ENCODE results near the gene SH3RF3.

SH3RF3 gene

DNA sequence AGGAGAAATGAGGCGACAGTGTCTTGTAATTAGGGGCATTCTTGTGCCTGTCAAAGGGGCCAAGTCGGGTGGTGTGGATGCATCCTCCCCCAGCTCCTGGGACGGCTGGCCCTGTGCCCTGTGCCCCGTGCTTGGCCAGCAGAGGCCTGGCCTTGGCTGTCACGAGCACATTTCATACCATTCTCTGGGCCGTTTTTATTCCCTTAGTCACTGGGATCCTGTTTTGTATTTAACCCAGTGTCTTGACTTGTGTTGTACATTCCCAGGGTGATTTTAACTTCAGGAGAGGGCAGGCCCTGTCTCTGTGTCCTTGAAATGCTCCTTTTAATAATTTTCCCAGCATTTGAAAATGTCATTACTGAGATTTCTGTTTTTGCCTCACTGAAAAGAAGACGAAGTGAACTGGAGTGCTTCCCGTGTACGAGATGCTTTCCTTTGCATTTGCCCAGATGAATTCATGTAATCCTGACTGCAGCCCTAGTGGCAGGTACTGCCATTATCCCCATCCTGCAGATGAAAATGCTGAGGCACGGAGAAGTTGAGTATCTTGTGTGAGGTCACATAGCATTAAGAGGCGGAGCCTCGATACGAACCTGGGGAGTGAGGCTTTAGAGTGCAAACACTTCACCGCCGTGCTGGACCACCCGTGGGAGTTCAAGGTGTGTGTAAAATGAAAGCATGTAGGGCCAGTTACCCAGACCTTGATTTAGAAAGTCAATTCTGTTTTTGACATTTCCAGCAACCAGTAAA is 57.0 kb downstream of the SH3RF3 start:
- DNase-seq = no peak

DNA sequence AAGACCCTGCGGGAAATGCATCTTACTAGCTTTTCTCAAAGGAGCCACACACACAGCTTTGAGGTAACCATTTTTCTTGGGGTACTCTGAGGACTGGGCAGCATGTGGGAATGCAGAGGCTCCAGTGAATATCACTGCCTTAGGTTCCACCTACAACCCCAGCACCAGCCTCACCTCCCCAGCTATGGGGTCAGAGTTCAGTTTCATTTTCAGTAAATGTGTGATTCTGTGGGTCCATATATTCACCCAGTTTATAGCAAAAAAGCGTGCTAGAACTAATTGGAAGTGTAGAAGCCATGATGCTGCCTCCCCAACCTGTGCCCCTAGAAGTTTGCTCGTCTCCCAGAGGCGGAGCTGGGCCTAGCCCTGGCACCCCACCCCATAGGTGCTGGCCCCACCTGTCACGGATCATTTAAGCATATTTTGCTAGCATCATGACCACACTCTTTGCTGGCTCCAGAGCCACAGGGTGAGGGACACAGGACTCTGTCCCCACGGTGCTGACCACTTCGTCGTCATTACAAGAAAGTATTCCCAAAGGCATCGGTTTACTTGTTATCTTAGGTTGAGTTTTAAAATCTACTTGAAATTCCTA is 57.7 kb downstream of the SH3RF3 start:
- no peak for DNase-seq

DNA sequence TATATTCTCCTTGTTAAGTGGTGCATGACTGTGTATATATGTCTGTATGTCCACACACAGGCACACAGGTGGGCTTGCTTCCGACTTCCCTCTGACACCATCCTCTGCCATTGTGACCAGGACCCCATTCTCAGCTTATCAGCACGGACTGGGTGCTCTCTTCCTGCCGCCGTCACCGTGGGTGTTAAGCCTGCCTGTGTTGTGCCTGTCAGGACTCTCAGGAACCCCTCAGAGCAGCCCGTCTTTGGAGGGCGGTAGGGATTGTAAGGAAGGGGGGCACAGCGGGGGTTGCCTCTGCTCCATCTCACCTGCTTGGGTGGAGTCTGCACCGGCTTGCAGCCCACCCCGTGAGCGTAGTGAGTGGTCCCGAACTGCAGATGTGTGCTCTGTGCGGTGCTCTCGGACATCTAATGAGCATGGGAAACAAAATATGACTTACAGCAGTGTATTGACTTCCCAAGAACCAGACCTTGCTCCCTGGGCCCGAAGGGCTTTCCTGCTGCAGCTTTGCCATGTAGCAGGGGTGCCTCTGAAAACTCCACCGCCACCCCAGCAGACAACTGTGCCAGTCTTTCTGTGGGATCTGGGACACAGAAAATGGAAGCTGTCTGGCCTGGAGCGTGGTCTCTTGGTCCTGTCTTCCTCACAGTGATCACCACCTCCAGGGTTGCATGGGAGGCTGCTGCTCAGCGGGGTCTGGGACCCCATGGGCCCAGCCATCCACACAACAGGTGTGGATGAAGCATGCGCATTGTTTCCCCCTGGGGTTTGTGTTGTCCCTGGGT is 58.9 kb downstream of the SH3RF3 start:
- DNase-seq = no peak

DNA sequence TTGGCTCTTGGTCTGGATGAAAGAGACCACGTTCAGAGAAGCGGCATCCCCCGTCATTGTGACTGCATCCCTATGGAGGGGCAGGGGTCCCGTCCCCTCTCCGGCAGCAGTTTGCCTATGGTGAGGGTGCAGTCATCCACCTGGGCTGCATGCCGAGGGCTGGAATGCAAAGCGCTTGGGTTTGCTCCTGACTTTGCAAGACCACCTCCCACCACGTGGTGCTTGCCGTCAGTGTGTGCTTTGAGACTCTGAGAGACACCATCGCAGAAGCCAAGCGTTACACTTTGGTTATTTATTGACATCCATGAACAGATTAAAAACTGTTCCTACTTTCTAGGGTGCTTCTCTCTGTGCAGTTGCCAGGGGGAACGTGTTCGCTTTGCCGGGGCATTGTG is 59.5 kb downstream of the SH3RF3 start:
- no peak for DNase-seq

DNA sequence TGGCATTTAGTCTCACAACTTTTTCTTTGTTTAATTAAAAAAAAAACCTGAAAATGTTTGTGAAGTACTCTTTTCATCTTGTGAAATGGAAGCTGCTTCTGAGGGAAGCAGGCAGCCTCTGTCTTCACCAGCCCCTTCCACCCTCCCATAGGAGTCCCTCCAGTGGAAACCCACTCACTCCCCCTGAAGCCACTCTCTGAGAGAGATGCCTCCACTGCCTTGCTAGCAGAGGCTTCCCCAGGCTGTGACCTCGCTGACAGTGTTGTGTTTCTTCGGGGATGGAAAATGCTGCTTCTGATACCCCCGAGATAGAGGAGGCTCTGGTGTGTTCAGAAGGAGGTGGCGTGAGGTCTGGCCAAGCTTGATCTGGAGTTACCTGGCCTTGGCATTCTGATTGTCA is 59.9 kb downstream of the SH3RF3 start:
- DNase-seq = no peak

DNA sequence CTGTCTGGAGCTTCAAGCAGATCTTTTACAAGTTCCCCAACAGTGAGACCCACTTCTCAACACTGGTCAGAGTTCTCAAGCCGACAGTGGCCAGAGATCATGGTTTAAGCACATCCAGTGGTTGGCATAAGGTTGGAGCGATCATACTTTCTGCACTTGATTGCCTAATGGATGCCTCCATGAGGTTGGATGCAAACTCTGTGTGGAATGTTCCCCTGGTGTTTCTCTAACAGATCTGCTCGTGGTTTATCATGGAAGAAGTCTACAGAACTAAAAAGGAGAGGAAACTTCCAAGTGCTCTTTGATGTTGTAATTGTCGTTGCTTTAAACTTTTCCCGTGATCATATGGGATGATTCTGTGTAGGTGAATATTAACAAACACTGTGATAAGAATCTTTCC is 60.7 kb downstream of the SH3RF3 start:
- DNase-seq = no peak

DNA sequence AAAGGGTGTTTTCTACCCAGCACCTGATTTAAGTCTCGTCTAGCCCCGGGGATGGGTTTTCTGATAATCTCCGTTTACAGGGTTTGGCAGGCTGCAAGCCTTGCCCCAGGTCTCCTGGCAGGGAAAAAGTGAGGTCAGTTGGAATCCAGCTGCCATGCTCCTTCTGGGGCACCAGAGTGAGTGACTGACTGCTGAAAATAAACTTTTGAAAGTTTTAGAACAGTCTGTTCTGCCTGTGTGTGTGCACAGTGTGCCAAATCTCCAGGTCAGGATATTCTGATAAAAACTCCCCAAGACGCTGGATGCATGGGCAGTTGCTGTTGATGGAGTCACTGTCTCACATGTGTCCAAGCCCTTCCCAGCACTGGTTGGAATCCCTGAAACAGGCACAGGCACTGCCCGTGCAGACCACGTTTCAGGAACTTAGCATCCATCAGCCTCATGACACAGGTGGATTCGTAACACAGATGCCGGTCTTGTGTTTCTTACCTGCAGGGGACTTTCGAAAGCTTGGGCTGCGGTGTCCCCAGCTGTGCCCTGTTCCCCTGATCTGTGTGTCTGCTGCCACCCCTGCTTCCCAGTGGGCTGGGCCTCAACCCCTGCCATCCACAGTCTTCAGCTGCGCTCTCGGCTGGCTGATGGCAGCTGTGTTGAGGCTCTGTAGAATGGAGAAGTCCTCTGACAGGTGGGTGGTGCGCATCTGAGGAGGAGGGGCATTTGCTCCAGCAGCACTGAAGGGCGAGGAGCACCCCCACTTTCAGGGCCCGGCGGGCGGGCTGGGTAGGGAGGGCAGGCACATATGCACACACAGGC is 65.0 kb downstream of the SH3RF3 start:
- no peak for DNase-seq

DNA sequence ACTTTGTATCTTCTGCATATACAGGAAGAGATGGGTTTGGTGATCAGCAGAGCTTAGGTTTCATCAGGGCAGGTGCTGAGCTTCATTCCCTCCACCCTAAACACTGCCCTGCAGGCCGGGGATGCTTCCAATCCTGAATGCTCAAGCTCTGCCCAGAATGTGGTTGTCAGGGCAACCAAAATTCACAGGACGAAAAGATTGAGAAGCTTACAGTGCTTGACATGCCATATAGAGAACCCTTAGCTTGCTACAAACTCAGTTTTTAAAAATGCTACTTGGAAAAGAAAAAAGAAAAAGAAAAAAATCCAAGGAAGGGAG is 65.6 kb downstream of the SH3RF3 start:
- DNase-seq = no peak

DNA sequence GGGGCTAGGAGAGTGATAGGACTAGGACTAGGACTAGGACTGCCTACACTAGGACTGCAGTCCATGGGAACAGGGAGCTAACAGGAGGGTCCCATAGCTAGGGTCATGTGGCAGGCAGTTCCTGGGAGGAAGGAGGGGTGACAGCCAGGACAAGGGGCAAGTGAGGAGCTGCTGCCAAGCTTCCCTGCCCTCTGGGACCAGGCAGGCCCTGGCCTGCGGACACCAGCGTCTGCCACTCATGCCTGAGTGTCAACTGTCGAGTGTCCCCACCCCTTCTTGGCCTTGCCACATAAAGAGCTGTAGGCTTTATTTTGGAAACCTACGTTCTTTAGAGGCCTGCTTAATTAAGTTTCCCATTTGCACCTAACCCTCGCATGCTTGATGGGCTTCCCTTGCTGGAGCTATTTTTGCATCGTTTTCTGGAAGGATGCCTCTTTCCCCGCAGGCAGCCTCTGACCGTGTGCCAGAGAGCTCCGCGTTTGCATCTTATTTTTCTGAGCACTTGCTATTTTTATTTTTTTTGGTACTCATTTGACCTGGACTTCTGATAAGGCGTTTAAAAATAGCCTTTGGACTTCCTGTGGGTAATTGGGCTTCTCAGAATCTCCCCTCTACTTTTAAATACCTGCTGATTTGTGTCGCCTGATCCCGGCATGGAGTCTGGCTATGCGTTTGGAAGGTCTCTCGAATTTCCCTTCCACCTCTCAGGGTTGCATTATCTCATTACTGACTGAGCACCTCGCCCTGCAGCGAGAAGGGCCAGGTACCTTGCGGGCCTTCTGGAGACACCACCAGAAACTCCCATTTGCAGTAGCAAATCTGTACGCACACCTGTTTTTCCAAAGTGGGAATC is 66.4 kb downstream of the SH3RF3 start:
- no peak for DNase-seq

DNA sequence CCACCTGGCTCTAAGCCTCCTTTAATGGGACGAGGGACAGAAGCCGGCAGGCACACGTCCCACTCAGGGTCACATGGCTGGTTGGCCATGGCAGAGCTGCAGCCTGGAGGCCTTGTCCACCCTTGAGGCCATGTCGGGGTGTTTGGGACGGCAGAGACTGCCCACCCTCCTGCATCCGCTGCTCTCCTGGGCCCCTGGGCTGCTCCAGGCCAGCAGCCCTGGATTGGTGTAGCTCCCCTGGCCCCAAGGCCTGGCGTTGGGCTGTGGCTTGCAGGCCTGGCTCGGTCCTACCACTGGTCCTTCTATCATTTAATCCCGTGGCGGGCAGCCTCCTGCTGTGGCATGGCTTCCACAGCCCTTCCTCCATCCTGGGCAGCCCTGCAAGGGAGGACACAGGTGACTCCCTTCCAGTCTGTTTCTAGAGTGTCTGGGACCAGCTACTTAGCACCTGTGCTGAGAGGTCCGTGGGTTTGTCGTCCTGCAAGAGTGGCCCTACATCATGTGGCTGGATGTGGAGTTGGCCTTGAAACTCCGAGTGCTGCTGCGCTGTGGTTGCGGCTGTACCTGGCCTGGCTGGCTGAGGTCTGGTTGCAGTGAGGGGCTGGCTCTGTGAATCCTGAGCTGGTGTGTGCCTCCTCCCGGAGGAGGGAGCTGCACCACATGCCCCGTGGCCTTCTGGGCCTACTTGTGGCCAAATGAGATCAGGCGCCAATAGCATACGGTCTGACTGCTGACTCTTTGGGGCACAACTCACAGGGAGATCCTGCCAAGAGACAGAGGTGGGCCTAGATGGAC is 67.3 kb downstream of the SH3RF3 start:
- no peak for DNase-seq

DNA sequence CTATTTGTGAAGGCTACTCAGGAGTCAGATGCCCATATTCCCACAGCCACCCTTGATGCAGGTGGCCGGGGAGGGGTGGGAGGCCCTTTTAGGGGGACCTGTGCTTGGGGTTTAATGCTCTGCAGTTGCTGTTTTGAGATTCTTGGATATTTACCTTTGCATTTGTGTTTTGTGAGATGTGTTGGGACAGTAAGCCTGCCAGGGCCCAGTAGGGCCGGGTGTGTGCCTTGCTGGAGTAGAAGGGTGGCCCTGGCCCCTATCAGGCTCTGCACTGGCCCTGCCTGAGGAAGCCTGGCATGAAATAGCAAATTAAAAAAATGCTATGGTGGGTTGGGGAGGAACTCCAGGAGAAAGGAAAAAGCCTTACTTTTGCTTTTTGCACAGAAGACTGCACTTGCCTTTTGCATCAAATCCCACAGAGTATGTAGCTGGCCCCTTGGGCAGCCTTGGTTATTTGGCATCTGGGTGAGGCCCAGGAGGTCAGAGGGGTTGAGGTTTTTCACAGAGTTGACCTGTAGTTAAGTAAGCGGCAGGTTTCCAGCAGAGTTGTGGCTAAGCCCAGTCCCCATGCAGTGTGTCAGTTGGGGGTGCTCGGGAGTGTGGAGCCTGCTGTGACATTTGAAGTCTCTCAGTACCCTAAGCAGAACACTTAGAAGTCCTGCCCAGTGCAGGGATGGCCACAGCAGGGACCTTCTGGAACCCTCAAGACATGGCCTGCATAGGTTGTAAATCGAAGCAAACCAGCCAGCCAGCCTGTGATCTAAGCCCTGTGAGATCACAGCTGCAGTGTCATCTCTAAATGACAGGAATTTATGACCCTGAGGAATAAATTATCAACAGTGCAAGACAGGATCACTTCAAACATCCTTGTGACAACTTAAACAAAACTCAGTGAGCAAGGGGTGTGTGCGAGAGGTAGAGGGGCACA is 68.8 kb downstream of the SH3RF3 start:
- no peak for DNase-seq

DNA sequence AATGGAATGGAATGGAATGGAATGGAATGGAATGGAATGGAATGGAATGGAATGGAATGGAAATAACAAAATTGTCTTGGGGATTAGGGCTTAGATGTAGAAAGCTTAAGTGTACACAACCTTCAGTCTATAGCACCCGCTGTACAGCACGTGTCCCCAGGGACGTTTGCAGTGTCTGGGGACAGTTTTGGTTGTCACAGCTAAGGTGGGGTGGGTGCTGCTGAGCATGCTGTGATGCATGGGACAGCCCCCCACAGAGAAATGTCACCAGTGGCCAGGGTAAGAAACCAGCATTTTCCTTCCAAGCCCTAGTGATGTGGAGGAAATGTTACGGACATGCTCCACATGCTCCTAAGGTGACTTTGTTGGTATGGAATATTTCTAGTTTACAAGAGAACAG is 70.8 kb downstream of the SH3RF3 start:
- no peak for DNase-seq

DNA sequence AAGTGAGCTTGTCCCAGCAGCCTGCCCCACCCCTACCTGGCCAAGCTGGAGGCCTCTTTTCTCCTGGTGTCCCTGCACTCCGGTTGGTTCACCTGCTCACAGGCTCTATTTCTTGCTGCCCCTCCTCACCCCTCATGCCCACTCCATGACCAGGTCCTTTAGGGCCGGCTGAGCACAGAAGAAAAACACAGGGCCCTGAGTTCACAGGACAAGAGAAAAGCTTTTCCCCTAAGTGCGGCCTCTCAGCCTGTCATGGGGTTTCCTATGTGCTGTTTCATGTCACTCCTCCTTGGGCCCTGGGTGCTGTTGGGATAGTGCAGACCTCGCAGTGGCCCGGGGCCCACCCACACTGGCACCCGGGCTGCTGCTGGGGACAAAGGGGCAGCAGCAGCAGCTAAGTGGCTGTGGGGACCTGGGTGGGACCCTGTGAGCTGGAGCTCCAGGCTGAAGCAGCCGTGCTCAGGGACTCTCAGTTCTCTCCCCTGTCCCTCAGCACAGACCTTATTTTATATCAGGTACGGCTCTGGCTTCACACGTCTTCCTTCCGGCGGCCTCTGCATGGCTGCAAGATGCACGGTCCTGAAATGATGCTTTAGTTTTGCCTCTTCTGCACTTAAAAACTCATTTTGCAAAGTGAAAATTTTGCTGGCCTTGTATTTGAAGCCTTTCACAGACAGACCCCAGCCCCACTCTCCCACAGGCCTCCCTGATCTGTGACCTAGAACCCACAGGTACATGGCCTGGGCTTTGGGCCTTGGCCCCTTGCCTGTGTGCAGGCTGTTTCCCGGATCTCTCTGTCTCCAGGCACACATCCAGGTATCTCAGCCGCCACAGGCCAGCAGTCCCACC is 71.8 kb downstream of the SH3RF3 start:
- DNase-seq = no peak

DNA sequence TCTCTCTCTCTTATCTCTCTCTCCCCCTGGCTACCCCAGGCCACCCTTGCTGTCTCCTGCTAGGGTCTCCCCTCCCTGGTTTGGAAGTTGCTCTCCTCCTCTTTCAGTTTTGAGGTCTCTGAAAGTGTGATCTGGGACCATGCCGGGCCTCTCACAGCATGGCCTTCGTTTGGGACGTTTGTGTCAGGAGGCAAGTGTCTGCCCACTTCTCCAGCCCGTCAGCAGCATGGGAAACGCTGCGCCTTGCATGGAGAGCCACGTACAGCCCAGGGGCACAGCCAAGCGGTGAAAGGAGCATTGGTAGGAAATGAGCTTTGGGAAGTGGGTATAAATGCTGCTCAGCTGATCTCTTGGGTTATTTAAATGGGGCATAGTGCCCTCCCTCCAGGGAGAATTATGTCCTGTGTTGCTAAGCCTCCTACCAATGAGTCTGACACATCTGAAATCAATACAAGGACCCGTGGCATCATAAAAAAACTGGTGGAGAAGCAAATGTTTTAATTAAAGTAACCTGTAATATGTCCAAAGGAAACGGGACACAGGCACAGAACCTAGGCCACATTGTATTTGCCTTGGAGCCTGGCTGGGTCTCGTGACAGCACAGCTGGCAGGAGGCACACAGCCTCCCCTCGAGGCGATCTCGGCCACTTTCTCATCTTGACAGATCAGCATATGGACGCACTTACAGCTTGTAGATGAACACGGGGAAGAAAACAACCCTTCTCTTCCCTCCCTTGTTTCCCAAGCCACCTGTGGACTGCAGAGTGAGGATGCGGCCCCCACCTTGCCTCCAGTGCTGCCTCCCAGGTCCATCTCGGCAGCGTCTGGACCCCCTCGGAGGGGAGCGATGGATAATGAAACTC is 72.7 kb downstream of the SH3RF3 start:
- no peak for DNase-seq

DNA sequence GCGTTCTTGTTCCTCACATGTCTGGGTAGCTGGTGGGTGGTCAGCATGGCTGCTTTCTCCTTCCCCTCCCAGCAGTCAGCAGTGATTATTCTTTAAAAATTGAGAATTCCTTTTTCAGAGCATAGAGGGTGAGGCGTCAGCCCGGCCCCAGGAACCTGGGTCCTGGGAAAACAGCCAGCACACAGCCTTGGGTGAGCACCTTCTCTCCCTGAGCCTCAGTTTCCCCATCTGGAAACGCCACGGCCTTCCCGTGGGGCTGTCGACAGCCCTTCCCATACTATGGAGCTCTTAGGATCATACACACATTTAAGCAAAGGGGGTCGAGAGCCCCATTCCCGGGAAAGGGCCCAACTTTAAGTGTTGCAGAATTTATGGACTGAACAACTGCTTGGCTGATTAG is 73.5 kb downstream of the SH3RF3 start:
- no peak for DNase-seq

DNA sequence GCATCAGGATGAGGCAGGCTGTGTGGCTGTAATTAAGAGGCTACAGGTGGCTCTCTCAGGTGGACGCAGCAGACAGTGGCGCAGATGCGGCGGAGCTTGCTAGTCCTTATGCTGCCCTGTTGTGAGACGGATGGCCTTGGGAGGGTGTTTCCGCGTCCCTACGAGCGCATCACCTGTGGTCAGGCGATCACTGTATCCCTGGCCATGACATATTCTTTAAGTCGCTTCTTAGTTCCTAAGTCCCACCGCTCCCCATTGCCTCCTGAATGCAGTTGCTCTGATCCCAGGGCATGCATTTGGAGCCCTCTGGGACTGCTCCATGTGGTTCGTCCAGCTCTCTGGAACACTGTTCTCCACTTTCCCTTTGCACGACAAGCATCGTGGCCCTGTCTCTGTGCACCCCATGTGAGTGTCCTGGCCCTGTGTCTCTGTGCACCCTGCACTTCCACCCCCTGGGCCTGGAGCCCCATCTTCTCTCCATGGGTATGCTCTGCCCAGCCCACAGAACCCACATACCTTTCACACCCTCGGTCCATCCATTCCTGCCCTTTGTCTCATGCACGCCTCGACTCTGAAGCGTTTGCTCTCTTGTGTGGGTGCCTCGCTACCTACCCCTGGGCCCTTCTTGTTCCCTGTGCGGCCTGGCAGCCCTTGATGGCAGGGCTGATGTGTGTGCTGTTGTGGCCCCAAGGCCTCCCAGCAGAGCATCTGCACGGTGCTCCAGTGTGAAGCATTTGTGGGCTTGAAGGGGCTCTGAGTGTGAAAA is 74.4 kb downstream of the SH3RF3 start:
- DNase-seq = no peak

DNA sequence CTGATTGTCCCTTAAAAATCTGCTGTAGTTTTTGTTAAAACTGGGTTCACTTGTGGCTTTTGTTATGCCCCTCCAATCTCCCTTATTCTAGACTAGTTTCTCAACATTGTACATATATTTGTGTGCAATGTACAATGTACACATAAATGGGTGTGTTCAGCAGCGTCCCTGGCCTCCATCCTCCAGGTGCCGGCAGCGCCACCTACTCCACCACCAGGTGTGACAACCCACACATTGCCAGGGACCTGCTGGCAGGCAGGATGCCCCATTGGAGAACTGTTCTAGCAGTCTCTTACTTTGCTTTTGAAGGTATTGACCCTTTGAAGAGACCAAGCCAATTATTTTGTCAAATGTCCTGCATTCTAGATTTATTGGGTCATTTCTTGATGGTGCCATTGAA is 75.4 kb downstream of the SH3RF3 start:
- DNase-seq = no peak

DNA sequence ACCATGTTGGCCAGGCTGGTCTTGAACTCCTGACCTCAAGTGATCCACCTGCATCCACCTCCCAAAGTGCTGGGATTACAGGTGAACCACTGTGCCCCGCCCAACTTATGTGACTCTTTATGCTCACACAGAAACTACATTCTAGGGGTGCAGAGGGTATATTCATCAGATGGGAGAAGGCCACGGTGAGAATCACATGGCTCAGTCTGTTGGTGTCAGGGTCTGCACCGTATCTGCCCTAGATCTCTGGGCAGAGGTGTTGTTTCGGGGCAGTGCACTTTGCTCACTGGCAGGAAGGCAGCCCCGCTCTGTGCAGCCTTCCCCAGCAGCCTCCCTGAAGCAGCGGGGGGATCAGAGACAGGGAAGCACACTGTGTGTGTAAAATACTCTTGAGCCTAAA is 76.4 kb downstream of the SH3RF3 start:
- DNase-seq = no peak
